IMR-90 (cell line): ENCODE results near the gene C1orf52.

ENCODE experiments used
- MXI1 ChIP-seq: IDR thresholded peaks from 2 replicates; pipeline ENCODE4 v1.6.1; 2012; ENCODE audit warnings: low read depth, mild to moderate bottlenecking, low read length, moderate library complexity, borderline replicate concordance
- SMC3 ChIP-seq: fragments of 150-350 bp; IDR thresholded peaks from 2 replicates; pipeline ENCODE4 v1.6.1; 2016; ENCODE audit warnings: low read depth, mild to moderate bottlenecking, antibody characterized with exemption, low read length, moderate library complexity
- TF ChIP-seq, protein P1 (sequence below): conservative IDR thresholded peaks from 2 replicates; pipeline ENCODE4 v1.5.1; 2012; ENCODE audit warnings: mild to moderate bottlenecking, low read depth, low read length, improper control_type of control experiment
- TF ChIP-seq, protein P2 (sequence below): fragments of 150-350 bp; IDR thresholded peaks from 2 replicates; pipeline ENCODE4 v1.6.1; 2016; ENCODE audit warnings: low read depth, mild to moderate bottlenecking, low read length, moderate library complexity, borderline replicate concordance

DNA sequence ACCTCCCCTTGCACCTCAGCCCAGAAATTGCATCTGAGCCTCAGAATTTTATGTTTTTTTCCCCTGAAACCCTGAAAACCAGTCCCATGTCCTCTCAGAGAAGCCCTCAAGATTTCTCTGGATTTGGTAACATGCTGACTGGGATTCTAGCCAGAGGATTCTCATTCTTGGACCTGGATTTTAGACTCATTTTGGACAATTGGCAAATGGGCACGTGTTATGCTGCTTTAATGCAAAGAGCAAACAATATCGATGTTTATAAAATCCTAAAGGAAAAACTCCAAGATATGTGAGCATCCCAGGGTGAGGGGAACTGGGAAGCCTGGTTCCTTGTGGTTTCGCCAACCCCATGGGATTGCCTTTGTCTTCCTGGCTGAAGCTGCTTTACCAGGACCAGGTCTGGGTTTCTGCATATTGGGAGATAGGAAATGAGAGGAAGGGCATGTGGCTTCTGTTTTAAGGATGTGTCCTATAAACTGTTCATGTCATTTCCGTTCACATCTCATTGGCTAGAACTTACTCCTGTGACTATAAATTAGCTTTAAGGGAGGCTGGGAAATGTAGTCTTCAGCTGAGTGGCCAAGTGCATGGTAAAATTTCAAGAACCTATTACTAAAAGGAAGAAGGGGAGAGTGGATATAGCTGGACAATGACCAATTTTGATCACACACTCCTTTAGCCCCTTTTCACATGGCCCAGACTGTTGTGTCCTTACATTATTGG is 44.1 kb upstream of the C1orf52 start:
- no peak for TF ChIP-seq MXI1
- no peak for TF ChIP-seq SMC3
- TF ChIP-seq, protein P1, sequence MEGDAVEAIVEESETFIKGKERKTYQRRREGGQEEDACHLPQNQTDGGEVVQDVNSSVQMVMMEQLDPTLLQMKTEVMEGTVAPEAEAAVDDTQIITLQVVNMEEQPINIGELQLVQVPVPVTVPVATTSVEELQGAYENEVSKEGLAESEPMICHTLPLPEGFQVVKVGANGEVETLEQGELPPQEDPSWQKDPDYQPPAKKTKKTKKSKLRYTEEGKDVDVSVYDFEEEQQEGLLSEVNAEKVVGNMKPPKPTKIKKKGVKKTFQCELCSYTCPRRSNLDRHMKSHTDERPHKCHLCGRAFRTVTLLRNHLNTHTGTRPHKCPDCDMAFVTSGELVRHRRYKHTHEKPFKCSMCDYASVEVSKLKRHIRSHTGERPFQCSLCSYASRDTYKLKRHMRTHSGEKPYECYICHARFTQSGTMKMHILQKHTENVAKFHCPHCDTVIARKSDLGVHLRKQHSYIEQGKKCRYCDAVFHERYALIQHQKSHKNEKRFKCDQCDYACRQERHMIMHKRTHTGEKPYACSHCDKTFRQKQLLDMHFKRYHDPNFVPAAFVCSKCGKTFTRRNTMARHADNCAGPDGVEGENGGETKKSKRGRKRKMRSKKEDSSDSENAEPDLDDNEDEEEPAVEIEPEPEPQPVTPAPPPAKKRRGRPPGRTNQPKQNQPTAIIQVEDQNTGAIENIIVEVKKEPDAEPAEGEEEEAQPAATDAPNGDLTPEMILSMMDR: no peak
- TF ChIP-seq, protein P2, sequence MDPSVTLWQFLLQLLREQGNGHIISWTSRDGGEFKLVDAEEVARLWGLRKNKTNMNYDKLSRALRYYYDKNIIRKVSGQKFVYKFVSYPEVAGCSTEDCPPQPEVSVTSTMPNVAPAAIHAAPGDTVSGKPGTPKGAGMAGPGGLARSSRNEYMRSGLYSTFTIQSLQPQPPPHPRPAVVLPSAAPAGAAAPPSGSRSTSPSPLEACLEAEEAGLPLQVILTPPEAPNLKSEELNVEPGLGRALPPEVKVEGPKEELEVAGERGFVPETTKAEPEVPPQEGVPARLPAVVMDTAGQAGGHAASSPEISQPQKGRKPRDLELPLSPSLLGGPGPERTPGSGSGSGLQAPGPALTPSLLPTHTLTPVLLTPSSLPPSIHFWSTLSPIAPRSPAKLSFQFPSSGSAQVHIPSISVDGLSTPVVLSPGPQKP: no peak
